Small intestine (tissue), 16 donors: ENCODE measurements around the gene IPO13. TPM values are rescaled to one million over a fixed set of nuclear protein-coding genes. Genes with fewer than 3 reads are reported as not detected.
A peak's percentile ranks its signal among the peaks of the same experiment; 100 is the strongest.

Source experiments
- DNase-seq, 2 donors: peaks; one replicate each; pipeline versions ENCODE4 v3.0.0 to v3.0.0-alpha.2; 2013
- FAIRE-seq: peaks from 2 replicates; lab custom pipeline; 2012; peaks lifted over from hg19 to GRCh38; lab: Jason Lieb, UNC
- H3K27ac ChIP-seq, 3 donors: one replicate each; pipeline ENCODE4 v1.5.1; 2013; ENCODE audit warnings: low read length in 2 of 3, mild to moderate bottlenecking in 2 of 3, control low read depth in 1 of 3, inconsistent platforms in 1 of 3, low read depth in 1 of 3, moderate library complexity in 1 of 3
- H3K27me3 ChIP-seq, 3 donors: one replicate each; pipeline ENCODE4 v1.6.1; 2013; ENCODE audit warnings: low read length in 3 of 3, inconsistent platforms in 1 of 3; ENCODE audit not compliant: control insufficient read depth in 3 of 3, insufficient read depth in 3 of 3
- H3K36me3 ChIP-seq, 3 donors: one replicate each; pipeline ENCODE4 v1.6.1; 2013; ENCODE audit warnings: low read length in 3 of 3, inconsistent platforms in 1 of 3, low read depth in 1 of 3, mild to moderate bottlenecking in 1 of 3, moderate library complexity in 1 of 3; ENCODE audit not compliant: control insufficient read depth in 3 of 3, insufficient read depth in 2 of 3
- H3K4me1 ChIP-seq, 3 donors: one replicate each; pipeline ENCODE4 v1.6.1; 2013; ENCODE audit warnings: low read length in 2 of 3, inconsistent platforms in 1 of 3, low read depth in 1 of 3, mild to moderate bottlenecking in 1 of 3, moderate library complexity in 1 of 3; ENCODE audit not compliant: control insufficient read depth in 3 of 3, insufficient read depth in 2 of 3
- H3K4me3 ChIP-seq, 3 donors: one replicate each; pipeline ENCODE4 v1.5.1; 2013; ENCODE audit warnings: low read length in 3 of 3, control low read depth in 1 of 3, inconsistent platforms in 1 of 3, low read depth in 1 of 3, mild to moderate bottlenecking in 1 of 3, moderate library complexity in 1 of 3
- H3K9me3 ChIP-seq, 2 donors: one replicate each; pipeline ENCODE4 v1.6.1; 2013; ENCODE audit warnings: low read depth in 1 of 2, low read length in 1 of 2; ENCODE audit not compliant: control insufficient read depth in 2 of 2, insufficient read depth in 1 of 2
- WGBS, 3 donors: extraction: QIAGEN DNeasy Blood & Tissue Kit; methylation state at CpG; one replicate each; pipeline ENCODE4 v1.1.7; 2013; 5-methylcytosine and 5-hydroxymethylcytosine counted together
- long read RNA-seq, 10 donors: transcript quantifications; one replicate each; lab custom pipeline, GENCODE V29; 2026
- polyA plus RNA-seq, 4 donors: library from polyadenylated mRNA; stranded (reverse) in 3 of 4; unstranded in 1 of 4; fragments of 200-250 nt in 3 of 4; fragments of 120-200 nt in 1 of 4; gene quantifications; one replicate each; pipeline versions ENCODE4 v1.2.1 to v1.2.3, GENCODE V29; 2013
- donor health status: healthy with polysubstance abuse.
- donor health status: control.
- donor health status: control.
- donor health status: Bipolar disorder and iron deficiency.
- donor health status: healthy.

Gene IPO13
- 10 to 100 TPM; 14.2 to 24.8 (median 20.1) TPM for polyA plus RNA-seq
- long read RNA-seq, donor 1: 0 reads
- long read RNA-seq, donor 2, partial matches to known transcripts: 0 of 1 reads
- long read RNA-seq, donor 2, other reads (novel, unspliced or antisense): 0 of 1 reads
- long read RNA-seq, donor 3, partial matches to known transcripts: 8 of 8 reads
- long read RNA-seq, donor 3, other reads (novel, unspliced or antisense): 0 of 8 reads
- long read RNA-seq, donor 4: 0 reads
- long read RNA-seq, donor 5: 0 reads
- long read RNA-seq, donor 6, partial matches to known transcripts: 6 of 7 reads
- long read RNA-seq, donor 6, other reads (novel, unspliced or antisense): 0 of 7 reads
- long read RNA-seq, donor 7: 0 reads
- long read RNA-seq, donor 8: 0 reads
- long read RNA-seq, donor 9, partial matches to known transcripts: 0 of 1 reads
- long read RNA-seq, donor 9, other reads (novel, unspliced or antisense): 0 of 1 reads
- long read RNA-seq, donor 10, partial matches to known transcripts: 7 of 7 reads
- long read RNA-seq, donor 10, other reads (novel, unspliced or antisense): 0 of 7 reads

DNA sequence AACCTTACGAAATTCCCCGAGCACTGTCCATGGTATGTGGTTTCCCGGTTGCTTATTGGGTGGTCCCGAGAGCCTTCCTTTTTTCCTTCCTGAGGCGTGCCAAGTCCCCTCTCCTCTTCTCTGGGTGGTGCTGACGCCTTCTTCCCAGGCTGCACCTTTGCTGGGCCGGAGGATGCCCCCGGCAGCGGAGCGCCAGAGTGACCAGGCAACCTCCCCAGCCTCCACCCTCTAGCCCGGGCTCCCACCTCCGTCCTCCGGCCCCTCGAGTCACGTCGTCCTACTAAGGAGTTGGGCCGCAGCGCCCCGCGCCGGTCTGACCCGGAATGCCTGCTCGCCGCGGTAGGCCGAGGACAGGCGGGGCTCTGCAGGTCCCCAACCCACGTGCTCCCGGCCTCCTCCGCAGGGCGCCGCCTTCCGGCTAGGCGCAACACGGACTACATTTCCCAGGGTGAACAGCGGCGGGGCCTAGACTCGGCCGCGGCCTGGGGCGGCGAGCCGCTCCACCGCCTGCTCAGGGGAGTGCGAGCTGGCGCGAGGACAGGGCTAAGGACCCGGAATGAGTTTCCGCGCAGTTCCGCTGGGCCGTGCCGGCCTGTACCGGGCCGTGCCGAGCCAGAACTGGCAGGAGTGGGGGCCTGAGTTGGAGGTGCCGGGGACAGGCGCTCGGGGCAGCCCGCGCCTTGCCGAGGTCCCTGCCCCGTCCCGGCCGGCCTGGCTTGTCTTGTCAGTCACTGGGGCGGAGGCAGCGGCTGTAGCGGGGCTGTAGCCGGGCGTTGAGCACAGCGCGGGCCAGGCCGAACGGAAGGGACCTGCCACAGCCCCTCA, at the start of gene IPO13:
Gene IPO13, plus strand, starts transcription at position 715 of the 825 bp plus-strand sequence. CDS start 651 bp downstream, outside the sequence.
- H3K27me3 ChIP-seq: no peaks in the 10 kb centered on the region
- H3K36me3 ChIP-seq: peaks cover 0 to 17% (median 2%) of the 10 kb centered on the region in 3 donors
- peak; percentile 95 to 99 for DNase-seq
- peak within 1 kb of the TSS; percentile 55 to 81 (median 81) for H3K4me3 ChIP-seq
- peaks cover 0 to 19% (median 4%) of the 10 kb centered on the region in 3 donors for H3K4me1 ChIP-seq
- H3K27ac ChIP-seq: peak within 1 kb of the TSS; percentile 73 to 99 (median 86)
- 0 to 1% (median 1%) methylated on average over 50 to 74 of the region's 74 CpGs for WGBS, 3 donors
- FAIRE-seq: no peak
- no peaks in the 10 kb centered on the region for H3K9me3 ChIP-seq

DNA sequence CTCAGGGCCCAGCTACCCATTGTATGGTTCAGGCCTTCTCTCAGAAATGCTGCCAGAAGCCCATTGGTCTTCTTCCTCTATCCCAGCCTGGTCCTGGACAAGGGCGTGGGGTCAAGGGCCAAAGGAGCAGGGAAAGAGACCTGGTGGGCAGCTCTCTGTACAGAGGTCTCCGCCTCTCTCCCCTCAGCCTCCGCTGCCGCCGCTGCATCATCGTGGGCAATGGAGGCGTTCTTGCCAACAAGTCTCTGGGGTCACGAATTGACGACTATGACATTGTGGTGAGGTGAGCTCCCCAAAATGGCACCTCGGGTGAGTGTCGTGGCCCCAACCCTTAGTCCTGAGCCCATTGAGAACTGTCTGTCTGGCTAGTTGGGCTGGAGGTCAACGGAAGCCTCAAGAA, 47.8 kb upstream of the IPO13 start:
- 95 to 97% (median 97%) methylated on average over 12 of the region's 12 CpGs for WGBS, 3 donors

DNA sequence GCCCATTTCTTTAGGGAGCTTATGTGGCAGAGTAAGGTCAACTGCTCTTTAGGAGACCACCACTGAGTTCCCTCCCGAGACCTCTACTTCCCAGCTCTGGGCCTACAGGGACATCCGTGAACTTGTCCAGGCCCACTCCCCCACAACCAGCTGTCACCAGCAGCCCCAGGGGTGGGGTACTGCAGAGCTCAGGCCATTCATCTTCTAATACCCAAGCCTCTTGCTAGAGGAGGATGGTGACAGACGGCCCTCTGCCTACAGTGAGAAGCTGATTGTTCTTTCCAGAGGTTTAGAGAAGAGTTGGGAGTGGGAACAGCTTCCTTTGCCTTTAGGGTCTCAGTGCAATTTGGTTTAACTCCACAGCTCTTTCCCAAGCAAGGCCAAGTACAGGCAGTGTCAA, 46.4 kb upstream of the IPO13 start:
- 86 to 91% (median 91%) methylated on average over 3 of the region's 3 CpGs for WGBS, 3 donors
- Histone ChIP-seq H3K4me3 (no peak overlapping the region), H3K36me3 (peaks cover 0 to 28% (median 0%) of the 10 kb centered on the region in 3 donors), H3K27me3 (no peaks in the 10 kb centered on the region), H3K4me1 (no peaks in the 10 kb centered on the region), H3K27ac (no peak overlapping the region), H3K9me3 (no peaks in the 10 kb centered on the region)
- FAIRE-seq (no peak), DNase-seq (no peak)

More for the DNA sequence above, 47.8 kb upstream of the IPO13 start:
- Histone ChIP-seq H3K4me1 (no peaks in the 10 kb centered on the region), H3K4me3 (no peak overlapping the region), H3K27me3 (no peaks in the 10 kb centered on the region), H3K9me3 (no peaks in the 10 kb centered on the region), H3K36me3 (peaks cover 0 to 26% (median 0%) of the 10 kb centered on the region in 3 donors), H3K27ac (no peak overlapping the region)
- no peak for DNase-seq
- no peak for FAIRE-seq

- WGBS, 3 donors: 77 to 84% (median 83%) methylated on average over 7 of the region's 7 CpGs
- Histone ChIP-seq H3K27ac (no peak overlapping the region), H3K4me3 (no peak overlapping the region), H3K27me3 (no peaks in the 10 kb centered on the region), H3K36me3 (peaks cover 0 to 28% (median 0%) of the 10 kb centered on the region in 3 donors), H3K4me1 (no peaks in the 10 kb centered on the region), H3K9me3 (no peaks in the 10 kb centered on the region)
- no peak for FAIRE-seq
- DNase-seq: no peak
Observed at GRCh38 chr1:43901196-43901961, 45.4 kb upstream of the IPO13 start.

- DNase-seq: no peak
- H3K36me3 ChIP-seq: peaks cover 0 to 28% (median 0%) of the 10 kb centered on the region in 3 donors
- H3K9me3 ChIP-seq: no peaks in the 10 kb centered on the region
- 79 to 85% (median 81%) methylated on average over 4 of the region's 4 CpGs for WGBS, 3 donors
- H3K4me1 ChIP-seq: no peaks in the 10 kb centered on the region
- H3K27ac ChIP-seq: no peak overlapping the region
- H3K4me3 ChIP-seq: no peak overlapping the region
- FAIRE-seq: no peak
- no peaks in the 10 kb centered on the region for H3K27me3 ChIP-seq
Observed at GRCh38 chr1:43902058-43902831, 44.5 kb upstream of the IPO13 start.

DNA sequence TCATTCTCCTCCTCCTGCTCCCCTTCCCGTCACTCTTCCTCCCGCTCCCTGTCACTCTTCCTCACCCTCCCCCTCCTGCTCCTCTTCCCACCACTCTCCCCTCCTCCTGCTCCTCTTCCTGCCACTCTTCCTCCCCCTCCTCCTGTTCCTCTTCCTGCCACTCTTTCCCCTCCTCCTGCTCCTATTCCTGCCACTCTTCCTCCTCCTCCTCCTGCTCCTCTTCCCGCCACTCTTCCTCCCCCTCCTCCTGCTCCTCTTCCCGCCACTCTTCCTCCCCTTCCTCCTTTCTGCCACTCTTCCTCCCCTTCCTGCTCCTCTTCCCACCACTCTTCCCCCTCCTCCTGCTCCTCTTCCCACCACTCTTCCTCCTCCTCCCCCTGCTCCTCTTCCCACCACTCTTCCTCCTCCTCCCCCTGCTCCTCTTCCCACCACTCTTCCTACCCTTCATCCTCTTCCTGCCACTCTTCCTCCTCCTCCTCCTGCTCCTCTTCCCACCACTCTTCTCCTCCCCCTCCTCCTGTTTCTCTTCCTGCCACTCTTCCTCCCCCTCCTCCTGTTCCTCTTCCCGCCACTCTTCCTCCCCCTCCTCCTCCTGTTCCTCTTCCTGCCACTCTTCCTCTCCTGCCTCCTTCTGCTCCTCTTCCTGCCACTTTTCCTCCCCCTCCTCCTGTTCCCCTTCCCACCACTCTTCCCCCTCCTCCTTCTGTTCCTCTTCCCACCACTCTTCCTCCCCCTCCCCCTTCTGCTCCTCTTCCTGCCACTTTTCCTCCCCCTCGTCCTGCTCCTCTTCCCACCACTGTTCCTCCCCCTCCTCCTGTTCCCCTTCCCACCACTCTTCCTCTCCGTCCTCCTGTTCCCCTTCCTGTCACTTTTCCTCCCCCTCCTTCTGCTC, 41.8 kb upstream of the IPO13 start:
- H3K27ac ChIP-seq: no peak overlapping the region
- DNase-seq: no peak
- H3K9me3 ChIP-seq: no peaks in the 10 kb centered on the region
- 45 to 72% (median 65%) methylated on average over 6 to 7 of the region's 7 CpGs for WGBS, 3 donors
- H3K27me3 ChIP-seq: no peaks in the 10 kb centered on the region
- H3K36me3 ChIP-seq: peaks cover 0 to 11% (median 0%) of the 10 kb centered on the region in 3 donors
- FAIRE-seq: no peak
- no peaks in the 10 kb centered on the region for H3K4me1 ChIP-seq
- no peak overlapping the region for H3K4me3 ChIP-seq

DNA sequence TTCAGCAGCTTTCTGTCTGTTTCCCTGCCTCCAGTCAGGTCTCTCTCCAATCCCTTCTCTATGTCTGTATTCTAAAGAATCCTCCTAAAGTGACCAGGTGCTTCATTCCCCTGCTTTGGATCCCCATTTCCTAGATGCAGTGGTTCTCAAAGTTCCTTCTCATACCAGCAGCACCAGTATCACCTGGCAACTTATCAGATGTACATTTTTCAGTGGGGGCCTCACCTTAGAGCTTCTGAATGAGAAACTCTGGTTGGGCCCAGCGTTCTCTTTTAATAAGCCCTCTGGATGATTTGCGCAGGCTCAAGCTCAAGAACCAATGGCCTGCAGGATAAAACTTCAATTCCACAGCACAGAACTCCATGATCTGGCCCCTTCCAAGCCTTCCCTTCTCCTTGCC, 38.5 kb upstream of the IPO13 start:
- H3K4me1 ChIP-seq: no peaks in the 10 kb centered on the region
- no peaks in the 10 kb centered on the region for H3K9me3 ChIP-seq
- no peak for FAIRE-seq
- H3K27ac ChIP-seq: no peak overlapping the region
- 95 to 100% (median 98%) methylated on average over 2 of the region's 2 CpGs for WGBS, 3 donors
- DNase-seq: no peak
- no peaks in the 10 kb centered on the region for H3K27me3 ChIP-seq
- H3K36me3 ChIP-seq: peaks cover 0 to 4% (median 0%) of the 10 kb centered on the region in 3 donors
- H3K4me3 ChIP-seq: no peak overlapping the region
